Lower leg skin (tissue), 4 donors: ENCODE results near the gene ELAVL1. TPM values are rescaled to one million over a fixed set of nuclear protein-coding genes. Genes with fewer than 3 reads are reported as not detected.

Experiments used
- DNase-seq, 2 donors: peaks; one replicate each; pipeline ENCODE4 v3.0.0-alpha.2; 2019; ENCODE audit warnings: low spot score in 2 of 2
- H3K4me3 ChIP-seq: fragments of 200-600 bp; sonication (generic); 2 replicates; pipeline ENCODE4 v1.5.1; 2017; ENCODE audit warnings: mild to moderate bottlenecking, low read depth; ENCODE audit not compliant: poor library complexity, severe bottlenecking
- POLR2A ChIP-seq, 2 donors: fragments of 450-650 bp; IDR thresholded peaks; one replicate each; pipeline ENCODE4 v1.6.1; 2016 to 2017; ENCODE audit warnings: antibody characterized with exemption in 2 of 2, mild to moderate bottlenecking in 1 of 2, moderate library complexity in 1 of 2
- WGBS, 2 donors: methylation state at CpG; one replicate each; pipeline ENCODE4 v1.1.5; 2018; 5-methylcytosine and 5-hydroxymethylcytosine counted together
- intact Hi-C: fragments of 100-400 bp; cut with DNase I; formaldehyde crosslinking; loops from one replicate; pipeline ENCODE4 v1.15.0; 2023; ENCODE audit warnings: low total_unique reads
- total RNA-seq, 4 donors: library from RNA; depleted of rRNA; stranded (reverse); fragments of >200 nt; gene quantifications; one replicate each; pipeline ENCODE4 v1.1.0, GENCODE V29; 2016
- TF ChIP-seq, protein P1 (sequence below), 3 donors: fragments of 450-650 bp; IDR thresholded peaks; one replicate each; pipeline ENCODE4 v1.5.1; 2016; ENCODE audit warnings: antibody characterized with exemption in 3 of 3, mild to moderate bottlenecking in 3 of 3, moderate library complexity in 2 of 3

Gene ELAVL1
- total RNA-seq, 4 donors from 2014 or later: 24.8 to 49.2 (median 30.9) TPM

- no peak overlapping the region for H3K4me3 ChIP-seq
- intact Hi-C loops: no loop called here
- 71 to 81% methylated on average over 5 of the region's 5 CpGs for WGBS, 2 donors
- TF ChIP-seq POLR2A (IDR thresholded peaks at IDR 0.05): no peak
- TF ChIP-seq, protein P1, sequence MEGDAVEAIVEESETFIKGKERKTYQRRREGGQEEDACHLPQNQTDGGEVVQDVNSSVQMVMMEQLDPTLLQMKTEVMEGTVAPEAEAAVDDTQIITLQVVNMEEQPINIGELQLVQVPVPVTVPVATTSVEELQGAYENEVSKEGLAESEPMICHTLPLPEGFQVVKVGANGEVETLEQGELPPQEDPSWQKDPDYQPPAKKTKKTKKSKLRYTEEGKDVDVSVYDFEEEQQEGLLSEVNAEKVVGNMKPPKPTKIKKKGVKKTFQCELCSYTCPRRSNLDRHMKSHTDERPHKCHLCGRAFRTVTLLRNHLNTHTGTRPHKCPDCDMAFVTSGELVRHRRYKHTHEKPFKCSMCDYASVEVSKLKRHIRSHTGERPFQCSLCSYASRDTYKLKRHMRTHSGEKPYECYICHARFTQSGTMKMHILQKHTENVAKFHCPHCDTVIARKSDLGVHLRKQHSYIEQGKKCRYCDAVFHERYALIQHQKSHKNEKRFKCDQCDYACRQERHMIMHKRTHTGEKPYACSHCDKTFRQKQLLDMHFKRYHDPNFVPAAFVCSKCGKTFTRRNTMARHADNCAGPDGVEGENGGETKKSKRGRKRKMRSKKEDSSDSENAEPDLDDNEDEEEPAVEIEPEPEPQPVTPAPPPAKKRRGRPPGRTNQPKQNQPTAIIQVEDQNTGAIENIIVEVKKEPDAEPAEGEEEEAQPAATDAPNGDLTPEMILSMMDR (IDR thresholded peaks at IDR 0.05): no peak
- DNase-seq: no peak
These were observed 17.9 kb upstream of the ELAVL1 start for GRCh38 chr19:8023371-8023770.

DNA sequence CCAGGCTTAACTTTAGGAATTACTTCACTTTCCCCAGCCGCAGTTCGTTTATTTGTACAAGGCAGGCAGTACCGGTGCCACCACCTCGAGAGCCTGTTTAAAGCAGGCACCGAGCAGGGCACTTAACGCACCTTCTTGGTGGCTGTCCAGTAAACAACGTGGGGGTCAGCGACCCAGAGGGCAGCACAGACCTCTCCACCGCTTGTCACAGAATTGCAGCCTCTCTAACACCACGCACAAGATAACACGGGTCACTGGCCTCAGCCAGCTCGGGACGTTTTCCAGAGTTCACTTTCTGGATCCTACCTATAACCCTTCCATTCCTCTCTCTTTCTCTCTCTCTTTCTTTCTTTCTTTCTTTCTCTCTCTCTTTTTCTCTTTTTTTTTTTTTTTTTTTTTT, 16.8 kb upstream of the ELAVL1 start:
- DNase-seq: no peak
- 88 to 90% methylated on average over 13 of the region's 13 CpGs for WGBS, 2 donors
- TF ChIP-seq, protein P1 (IDR thresholded peaks at IDR 0.05): no peak
- TF ChIP-seq POLR2A (IDR thresholded peaks at IDR 0.05): no peak
- no peak overlapping the region for H3K4me3 ChIP-seq
- intact Hi-C loops: no loop called here

DNA sequence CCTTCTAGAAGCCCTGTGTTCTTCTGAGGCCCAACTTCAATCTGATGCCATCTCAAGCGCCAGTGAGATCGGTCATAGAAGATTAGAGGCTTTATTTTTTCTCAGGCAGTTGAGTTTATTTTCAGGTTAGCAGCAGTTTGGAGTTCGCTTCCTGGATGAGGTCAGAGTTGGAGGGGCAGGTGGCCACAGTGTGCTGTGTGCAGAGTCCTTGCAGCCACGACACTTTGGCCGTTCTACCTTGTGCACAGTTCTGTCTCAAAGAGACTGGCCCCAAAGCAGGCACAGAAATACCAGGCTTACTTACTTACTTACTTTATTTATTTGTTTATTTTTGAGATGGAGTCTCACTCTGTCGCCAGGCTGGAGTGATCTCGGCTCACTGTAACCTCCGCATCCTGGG, 15.9 kb upstream of the ELAVL1 start:
- TF ChIP-seq, protein P1 (IDR thresholded peaks at IDR 0.05): no peak
- no peak for TF ChIP-seq POLR2A (IDR thresholded peaks at IDR 0.05)

GRCh38 chr19:8020681-8021080, 15.2 kb upstream of the ELAVL1 start:
- no peak for DNase-seq
- TF ChIP-seq, protein P1 (IDR thresholded peaks at IDR 0.05): no peak
- TF ChIP-seq POLR2A (IDR thresholded peaks at IDR 0.05): no peak
- WGBS, 2 donors: 73 to 79% methylated on average over 9 of the region's 9 CpGs
- intact Hi-C loops: no loop called here
- no peak overlapping the region for H3K4me3 ChIP-seq

More for the DNA sequence above, 15.9 kb upstream of the ELAVL1 start:
- intact Hi-C loops: no loop called here
- H3K4me3 ChIP-seq: no peak overlapping the region
- DNase-seq: no peak
- 91 to 94% methylated on average over 8 of the region's 8 CpGs for WGBS, 2 donors

- TF ChIP-seq POLR2A (IDR thresholded peaks at IDR 0.05): no peak
- TF ChIP-seq, protein P1 (IDR thresholded peaks at IDR 0.05): no peak
- WGBS, 2 donors: 79 to 83% methylated on average over 14 of the region's 14 CpGs
- intact Hi-C loops: no loop called here
- DNase-seq: no peak
- H3K4me3 ChIP-seq: no peak overlapping the region
These were observed 12.4 kb upstream of the ELAVL1 start for GRCh38 chr19:8017808-8018207.
